Panc1 (cell line): Measurements from ENCODE around the gene JPH3. TPM values are rescaled to one million over a fixed set of nuclear protein-coding genes. Genes with fewer than 3 reads are reported as not detected.

ENCODE experiments used
- ATAC-seq: fragments of 200-7000 bp; cut with Tn5 transposase; 2 replicates; pipeline ENCODE4 v1.9.1; 2020; ENCODE audit warnings: mild to moderate bottlenecking, moderate library complexity
- BruUV-seq: library from RNA; stranded (reverse); fragments of 400-500 nt; replicated peaks from 2 replicates; lab custom pipeline; 2021; lab: Mats Ljungman, UMichigan
- CTCF ChIA-PET: fragments of 300-600 bp; sonication (Branson Sonifier 250); formaldehyde crosslinking; loops from one replicate; lab custom pipeline; 2022; ENCODE audit warnings: antibody characterized with exemption; lab: Charles Lee
- POLR2A ChIA-PET: fragments of 300-600 bp; sonication (Branson Sonifier 250); formaldehyde crosslinking; loops from one replicate; lab custom pipeline; 2022; ENCODE audit warnings: antibody characterized with exemption; lab: Charles Lee
- DNase-seq: peaks from one replicate; pipeline ENCODE4 v3.0.0-alpha.2; 2010; ENCODE audit warnings: low read depth, low spot score
- H3K27ac ChIP-seq: 2 replicates; pipeline ENCODE4 v1.5.1; 2011; ENCODE audit warnings: mild to moderate bottlenecking, low read length, inconsistent platforms
- H3K27me3 ChIP-seq: fragments of 200-500 bp; sonication (Bioruptor generic); 2 replicates; pipeline ENCODE4 v1.6.0; 2014; ENCODE audit warnings: low read length, inconsistent platforms; ENCODE audit not compliant: control insufficient read depth, insufficient read depth
- H3K36me3 ChIP-seq: fragments of 200-500 bp; sonication (Bioruptor generic); 2 replicates; pipeline ENCODE4 v1.5.1; 2014; ENCODE audit warnings: inconsistent platforms, mild to moderate bottlenecking, low read length, moderate library complexity; ENCODE audit not compliant: control insufficient read depth, insufficient read depth
- H3K4me1 ChIP-seq: 2 replicates; pipeline ENCODE4 v1.5.1; 2011; ENCODE audit warnings: inconsistent platforms, mild to moderate bottlenecking, low read length, moderate library complexity; ENCODE audit not compliant: control insufficient read depth, insufficient read depth
- H3K4me3 ChIP-seq, 2 experiments: 2 replicates each; pipeline ENCODE4 v1.5.1; 2011 to 2012; ENCODE audit warnings: low read depth in 2 of 2, low read length in 2 of 2, mild to moderate bottlenecking in 2 of 2, inconsistent platforms in 1 of 2, moderate library complexity in 1 of 2
- H3K9me3 ChIP-seq: fragments of 200-500 bp; sonication (Bioruptor generic); 2 replicates; pipeline ENCODE4 v1.5.1; 2014; ENCODE audit warnings: low read depth, mild to moderate bottlenecking, inconsistent platforms, low read length, moderate library complexity; ENCODE audit not compliant: control insufficient read depth, insufficient read depth
- POLR2AphosphoS5 ChIP-seq: IDR thresholded peaks from 2 replicates; pipeline ENCODE4 v1.6.1; 2012; ENCODE audit warnings: mild to moderate bottlenecking, low read depth, low read length, moderate library complexity
- SIN3A ChIP-seq: IDR thresholded peaks from 2 replicates; pipeline ENCODE4 v1.6.1; 2012; ENCODE audit warnings: low read depth, mild to moderate bottlenecking, low read length, moderate library complexity, borderline replicate concordance; ENCODE audit not compliant: insufficient read depth
- TCF7L2 ChIP-seq: IDR thresholded peaks from 2 replicates; pipeline ENCODE4 v1.6.1; 2011; ENCODE audit warnings: mild to moderate bottlenecking, low read depth, low read length, inconsistent platforms
- in situ Hi-C: cut with HindIII; loops from 2 replicates; pipeline ENCODE4 v1.10.0; 2016; ENCODE audit warnings: low sequenced_read_pairs, low pct_unique_long_range_greater_than_20kb
- intact Hi-C: fragments of 100-400 bp; cut with micrococcal nuclease; formaldehyde crosslinking; loops from one replicate; pipeline ENCODE4 v1.10.0; 2022; ENCODE audit not compliant: unreplicated experiment
- total RNA-seq: library from RNA; stranded (reverse); gene quantifications from one replicate; pipeline ENCODE4 v1.2.1, GENCODE V29; 2021; ENCODE audit not compliant: unreplicated experiment
- TF ChIP-seq, protein P1 (sequence below), 2 experiments: IDR thresholded peaks; 2 replicates each; pipeline ENCODE4 v1.6.1; 2011 to 2012; ENCODE audit warnings: low read depth in 2 of 2, control low read depth in 1 of 2, low read length in 1 of 2, mild to moderate bottlenecking in 1 of 2, moderate library complexity in 1 of 2; ENCODE audit not compliant: insufficient read depth in 1 of 2
- TF ChIP-seq, protein P2 (sequence below): fragments of 450-650 bp; IDR thresholded peaks from 2 replicates; pipeline ENCODE4 v1.5.1; 2017; ENCODE audit warnings: mild to moderate bottlenecking

Gene JPH3
- total RNA-seq, 1 experiment from 2014 or later = 1.2 TPM

- BruUV-seq = no TSS peak
- no peak overlapping the region for H3K4me3 ChIP-seq
- ATAC-seq = no peak
- CTCF ChIA-PET = no interaction called here
- TF ChIP-seq SIN3A = no peak
- TF ChIP-seq, protein P1, sequence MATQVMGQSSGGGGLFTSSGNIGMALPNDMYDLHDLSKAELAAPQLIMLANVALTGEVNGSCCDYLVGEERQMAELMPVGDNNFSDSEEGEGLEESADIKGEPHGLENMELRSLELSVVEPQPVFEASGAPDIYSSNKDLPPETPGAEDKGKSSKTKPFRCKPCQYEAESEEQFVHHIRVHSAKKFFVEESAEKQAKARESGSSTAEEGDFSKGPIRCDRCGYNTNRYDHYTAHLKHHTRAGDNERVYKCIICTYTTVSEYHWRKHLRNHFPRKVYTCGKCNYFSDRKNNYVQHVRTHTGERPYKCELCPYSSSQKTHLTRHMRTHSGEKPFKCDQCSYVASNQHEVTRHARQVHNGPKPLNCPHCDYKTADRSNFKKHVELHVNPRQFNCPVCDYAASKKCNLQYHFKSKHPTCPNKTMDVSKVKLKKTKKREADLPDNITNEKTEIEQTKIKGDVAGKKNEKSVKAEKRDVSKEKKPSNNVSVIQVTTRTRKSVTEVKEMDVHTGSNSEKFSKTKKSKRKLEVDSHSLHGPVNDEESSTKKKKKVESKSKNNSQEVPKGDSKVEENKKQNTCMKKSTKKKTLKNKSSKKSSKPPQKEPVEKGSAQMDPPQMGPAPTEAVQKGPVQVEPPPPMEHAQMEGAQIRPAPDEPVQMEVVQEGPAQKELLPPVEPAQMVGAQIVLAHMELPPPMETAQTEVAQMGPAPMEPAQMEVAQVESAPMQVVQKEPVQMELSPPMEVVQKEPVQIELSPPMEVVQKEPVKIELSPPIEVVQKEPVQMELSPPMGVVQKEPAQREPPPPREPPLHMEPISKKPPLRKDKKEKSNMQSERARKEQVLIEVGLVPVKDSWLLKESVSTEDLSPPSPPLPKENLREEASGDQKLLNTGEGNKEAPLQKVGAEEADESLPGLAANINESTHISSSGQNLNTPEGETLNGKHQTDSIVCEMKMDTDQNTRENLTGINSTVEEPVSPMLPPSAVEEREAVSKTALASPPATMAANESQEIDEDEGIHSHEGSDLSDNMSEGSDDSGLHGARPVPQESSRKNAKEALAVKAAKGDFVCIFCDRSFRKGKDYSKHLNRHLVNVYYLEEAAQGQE (IDR thresholded peaks at IDR 0.05; ENCODE audit: insufficient read depth in 1 of 2, low read depth in 2 of 2, low read length in 1 of 2) = no peak
- TF ChIP-seq POLR2AphosphoS5 = no peak
- no peak for TF ChIP-seq TCF7L2
- TF ChIP-seq, protein P2, sequence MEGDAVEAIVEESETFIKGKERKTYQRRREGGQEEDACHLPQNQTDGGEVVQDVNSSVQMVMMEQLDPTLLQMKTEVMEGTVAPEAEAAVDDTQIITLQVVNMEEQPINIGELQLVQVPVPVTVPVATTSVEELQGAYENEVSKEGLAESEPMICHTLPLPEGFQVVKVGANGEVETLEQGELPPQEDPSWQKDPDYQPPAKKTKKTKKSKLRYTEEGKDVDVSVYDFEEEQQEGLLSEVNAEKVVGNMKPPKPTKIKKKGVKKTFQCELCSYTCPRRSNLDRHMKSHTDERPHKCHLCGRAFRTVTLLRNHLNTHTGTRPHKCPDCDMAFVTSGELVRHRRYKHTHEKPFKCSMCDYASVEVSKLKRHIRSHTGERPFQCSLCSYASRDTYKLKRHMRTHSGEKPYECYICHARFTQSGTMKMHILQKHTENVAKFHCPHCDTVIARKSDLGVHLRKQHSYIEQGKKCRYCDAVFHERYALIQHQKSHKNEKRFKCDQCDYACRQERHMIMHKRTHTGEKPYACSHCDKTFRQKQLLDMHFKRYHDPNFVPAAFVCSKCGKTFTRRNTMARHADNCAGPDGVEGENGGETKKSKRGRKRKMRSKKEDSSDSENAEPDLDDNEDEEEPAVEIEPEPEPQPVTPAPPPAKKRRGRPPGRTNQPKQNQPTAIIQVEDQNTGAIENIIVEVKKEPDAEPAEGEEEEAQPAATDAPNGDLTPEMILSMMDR = no peak
- in situ Hi-C loops = no loop called here
- intact Hi-C loops = no loop called here
- H3K36me3 ChIP-seq = no peaks in the 10 kb centered on the region
- H3K9me3 ChIP-seq = no peaks in the 10 kb centered on the region
- no peak overlapping the region for H3K27ac ChIP-seq
- H3K4me1 ChIP-seq = no peaks in the 10 kb centered on the region
- no peaks in the 10 kb centered on the region for H3K27me3 ChIP-seq
- DNase-seq = no peak
- POLR2A ChIA-PET = no interaction called here
Observed at GRCh38 chr16:87607223-87607622, 4.9 kb downstream of the JPH3 start.

- DNase-seq (no peak), ATAC-seq (no peak)
- CTCF ChIA-PET = no interaction called here
- in situ Hi-C loops = no loop called here
- no peaks in the 10 kb centered on the region for H3K4me1 ChIP-seq
- no peaks in the 10 kb centered on the region for H3K27me3 ChIP-seq
- POLR2A ChIA-PET = no interaction called here
- TF ChIP-seq, protein P1 (IDR thresholded peaks at IDR 0.05; ENCODE audit: insufficient read depth in 1 of 2, low read depth in 2 of 2, low read length in 1 of 2) = no peak
- TF ChIP-seq, protein P2 = no peak
- TF ChIP-seq POLR2AphosphoS5 (no peak), TCF7L2 (no peak), SIN3A (no peak)
- intact Hi-C loops = no loop called here
- no peaks in the 10 kb centered on the region for H3K36me3 ChIP-seq
- H3K4me3 ChIP-seq = no peak overlapping the region
- no peaks in the 10 kb centered on the region for H3K9me3 ChIP-seq
- BruUV-seq = no TSS peak
- no peak overlapping the region for H3K27ac ChIP-seq
Observed at GRCh38 chr16:87607871-87608270, 5.6 kb downstream of the JPH3 start.
